Neural progenitor cell (in vitro differentiated cells): ENCODE results near the gene GPR141.

Experiments
- EZH2 ChIP-seq: fragments of 200-600 bp; sonication (generic); IDR thresholded peaks from 2 replicates; pipeline ENCODE4 v1.6.1; 2017; ENCODE audit warnings: antibody characterized with exemption, mild to moderate bottlenecking, moderate library complexity
- EZH2phosphoT487 ChIP-seq: fragments of 200-600 bp; sonication (generic); IDR thresholded peaks from 2 replicates; pipeline ENCODE4 v1.6.1; 2017; ENCODE audit warnings: antibody characterized with exemption
- TF ChIP-seq, protein P1 (sequence below): fragments of 200-600 bp; sonication (generic); IDR thresholded peaks from 2 replicates; pipeline ENCODE4 v1.5.1; 2017; ENCODE audit warnings: antibody characterized with exemption, mild to moderate bottlenecking

DNA sequence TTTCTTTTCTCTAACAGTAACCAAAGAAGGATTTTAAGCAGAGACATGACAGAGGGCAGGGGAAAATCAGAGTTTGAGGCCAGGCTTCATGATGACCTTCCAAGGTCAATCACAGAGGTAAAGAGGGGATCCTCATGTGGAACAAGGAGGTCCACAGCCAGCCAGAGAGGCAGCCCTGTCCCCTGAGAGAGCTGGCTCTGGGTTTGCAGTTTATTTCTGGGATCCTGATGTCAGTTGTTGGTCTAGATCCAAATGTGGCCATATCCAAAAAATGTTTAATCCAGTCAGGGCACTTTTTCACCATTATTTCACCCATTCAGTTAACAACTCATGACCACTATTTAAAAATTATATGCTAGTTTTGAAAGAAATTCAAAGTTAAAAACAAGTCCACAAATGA is 45.6 kb downstream of the GPR141 start:
- TF ChIP-seq, protein P1, sequence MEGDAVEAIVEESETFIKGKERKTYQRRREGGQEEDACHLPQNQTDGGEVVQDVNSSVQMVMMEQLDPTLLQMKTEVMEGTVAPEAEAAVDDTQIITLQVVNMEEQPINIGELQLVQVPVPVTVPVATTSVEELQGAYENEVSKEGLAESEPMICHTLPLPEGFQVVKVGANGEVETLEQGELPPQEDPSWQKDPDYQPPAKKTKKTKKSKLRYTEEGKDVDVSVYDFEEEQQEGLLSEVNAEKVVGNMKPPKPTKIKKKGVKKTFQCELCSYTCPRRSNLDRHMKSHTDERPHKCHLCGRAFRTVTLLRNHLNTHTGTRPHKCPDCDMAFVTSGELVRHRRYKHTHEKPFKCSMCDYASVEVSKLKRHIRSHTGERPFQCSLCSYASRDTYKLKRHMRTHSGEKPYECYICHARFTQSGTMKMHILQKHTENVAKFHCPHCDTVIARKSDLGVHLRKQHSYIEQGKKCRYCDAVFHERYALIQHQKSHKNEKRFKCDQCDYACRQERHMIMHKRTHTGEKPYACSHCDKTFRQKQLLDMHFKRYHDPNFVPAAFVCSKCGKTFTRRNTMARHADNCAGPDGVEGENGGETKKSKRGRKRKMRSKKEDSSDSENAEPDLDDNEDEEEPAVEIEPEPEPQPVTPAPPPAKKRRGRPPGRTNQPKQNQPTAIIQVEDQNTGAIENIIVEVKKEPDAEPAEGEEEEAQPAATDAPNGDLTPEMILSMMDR, result no peak
- TF ChIP-seq EZH2phosphoT487, result no peak
- TF ChIP-seq EZH2, result no peak
